Mucosa of stomach (tissue), 1 donor: ENCODE measurements around the gene CDH24.
A peak's percentile ranks its signal among the peaks of the same experiment; 100 is the strongest.

Source experiments
- H3K27me3 ChIP-seq: one replicate; pipeline ENCODE4 v1.7.0; 2013; ENCODE audit warnings: mild to moderate bottlenecking, low read length; ENCODE audit not compliant: control insufficient read depth, insufficient read depth
- H3K36me3 ChIP-seq: one replicate; pipeline ENCODE4 v1.7.0; 2013; ENCODE audit warnings: low read length; ENCODE audit not compliant: control insufficient read depth, insufficient read depth
- H3K4me1 ChIP-seq: one replicate; pipeline ENCODE4 v1.7.0; 2013; ENCODE audit warnings: mild to moderate bottlenecking, low read length; ENCODE audit not compliant: control insufficient read depth, insufficient read depth
- H3K4me3 ChIP-seq: one replicate; pipeline ENCODE4 v1.7.0; 2013; ENCODE audit warnings: low read length
- H3K9ac ChIP-seq: one replicate; pipeline ENCODE4 v1.7.0; 2013; ENCODE audit warnings: mild to moderate bottlenecking, low read length, moderate library complexity
- H3K9me3 ChIP-seq: one replicate; pipeline ENCODE4 v1.7.0; 2013; ENCODE audit warnings: mild to moderate bottlenecking, low read length, moderate library complexity; ENCODE audit not compliant: control insufficient read depth
- donor health status: Pancreatic carcinoma.

CDH24 gene

GRCh38 chr14:23056956-23057756, at the start of gene CDH24:
CDH24 (minus strand) TSS chr14:23057520; CDS start chr14:23055733, 1,787 bp downstream.
- Histone ChIP-seq H3K9me3 (no peaks in the 10 kb centered on the region), H3K4me3 (peak within 1 kb of the TSS; percentile 36), H3K27me3 (peaks cover 4% of the 10 kb centered on the region), H3K4me1 (peaks cover 16% of the 10 kb centered on the region), H3K36me3 (peaks cover 8% of the 10 kb centered on the region), H3K9ac (peak within 1 kb of the TSS; percentile 55)

- no peaks in the 10 kb centered on the region for H3K36me3 ChIP-seq
- peaks cover 13% of the 10 kb centered on the region for H3K27me3 ChIP-seq
- H3K4me3 ChIP-seq, result no peak overlapping the region
- H3K9ac ChIP-seq, result no peak overlapping the region
- H3K9me3 ChIP-seq, result no peaks in the 10 kb centered on the region
- no peaks in the 10 kb centered on the region for H3K4me1 ChIP-seq
Observed at GRCh38 chr14:23106747-23107045, 49.4 kb upstream of the CDH24 start.

- H3K9me3 ChIP-seq, result no peaks in the 10 kb centered on the region
- H3K36me3 ChIP-seq, result no peaks in the 10 kb centered on the region
- no peaks in the 10 kb centered on the region for H3K4me1 ChIP-seq
- no peak overlapping the region for H3K9ac ChIP-seq
- H3K4me3 ChIP-seq, result no peak overlapping the region
- H3K27me3 ChIP-seq, result peaks cover 4% of the 10 kb centered on the region
Observed at GRCh38 chr14:23105348-23105824, 48.1 kb upstream of the CDH24 start.

GRCh38 chr14:23104591-23105347, 47.4 kb upstream of the CDH24 start, which contains the start of gene CIROP:
CIROP (minus strand) TSS chr14:23104989; CDS start chr14:23104920, 69 bp downstream.
- Histone ChIP-seq H3K9ac (no peak within 1 kb of the TSS), H3K9me3 (no peaks in the 10 kb centered on the region), H3K36me3 (no peaks in the 10 kb centered on the region), H3K4me3 (no peak within 1 kb of the TSS), H3K4me1 (peaks cover 2% of the 10 kb centered on the region), H3K27me3 (peaks cover 4% of the 10 kb centered on the region)

- no peak overlapping the region for H3K9ac ChIP-seq
- H3K9me3 ChIP-seq, result no peaks in the 10 kb centered on the region
- H3K4me1 ChIP-seq, result peaks cover 8% of the 10 kb centered on the region
- H3K4me3 ChIP-seq, result no peak overlapping the region
- H3K27me3 ChIP-seq, result no peaks in the 10 kb centered on the region
- no peaks in the 10 kb centered on the region for H3K36me3 ChIP-seq
Observed at GRCh38 chr14:23104070-23104590, 46.8 kb upstream of the CDH24 start.

GRCh38 chr14:23103581-23103980, 46.3 kb upstream of the CDH24 start:
- no peak overlapping the region for H3K9ac ChIP-seq
- peaks cover 10% of the 10 kb centered on the region for H3K4me1 ChIP-seq
- H3K4me3 ChIP-seq, result no peak overlapping the region
- no peaks in the 10 kb centered on the region for H3K36me3 ChIP-seq
- no peaks in the 10 kb centered on the region for H3K27me3 ChIP-seq
- H3K9me3 ChIP-seq, result no peaks in the 10 kb centered on the region

GRCh38 chr14:23102801-23103200, 45.5 kb upstream of the CDH24 start:
- Histone ChIP-seq H3K9me3 (no peaks in the 10 kb centered on the region), H3K4me1 (peaks cover 10% of the 10 kb centered on the region), H3K36me3 (no peaks in the 10 kb centered on the region), H3K4me3 (no peak overlapping the region), H3K9ac (no peak overlapping the region), H3K27me3 (no peaks in the 10 kb centered on the region)

- no peaks in the 10 kb centered on the region for H3K9me3 ChIP-seq
- H3K4me1 ChIP-seq, result peaks cover 16% of the 10 kb centered on the region
- no peaks in the 10 kb centered on the region for H3K36me3 ChIP-seq
- no peak overlapping the region for H3K4me3 ChIP-seq
- H3K27me3 ChIP-seq, result no peaks in the 10 kb centered on the region
- H3K9ac ChIP-seq, result no peak overlapping the region
Observed at GRCh38 chr14:23101986-23102625, 44.8 kb upstream of the CDH24 start.

- H3K9me3 ChIP-seq, result no peaks in the 10 kb centered on the region
- no peaks in the 10 kb centered on the region for H3K36me3 ChIP-seq
- no peaks in the 10 kb centered on the region for H3K27me3 ChIP-seq
- H3K9ac ChIP-seq, result no peak overlapping the region
- peaks cover 22% of the 10 kb centered on the region for H3K4me1 ChIP-seq
- no peak overlapping the region for H3K4me3 ChIP-seq
Observed at GRCh38 chr14:23101213-23101970, 44.1 kb upstream of the CDH24 start.

- Histone ChIP-seq H3K4me3 (no peak overlapping the region), H3K36me3 (no peaks in the 10 kb centered on the region), H3K9me3 (no peaks in the 10 kb centered on the region), H3K27me3 (no peaks in the 10 kb centered on the region), H3K4me1 (peaks cover 22% of the 10 kb centered on the region), H3K9ac (no peak overlapping the region)
Observed at GRCh38 chr14:23099212-23099861, 42.0 kb upstream of the CDH24 start.

- Histone ChIP-seq H3K27me3 (no peaks in the 10 kb centered on the region), H3K9ac (no peak overlapping the region), H3K9me3 (no peaks in the 10 kb centered on the region), H3K36me3 (no peaks in the 10 kb centered on the region), H3K4me1 (peaks cover 35% of the 10 kb centered on the region), H3K4me3 (no peak overlapping the region)
Observed at GRCh38 chr14:23097786-23098185, 40.5 kb upstream of the CDH24 start.
